Trophoblast cell (in vitro differentiated cells and primary cell): ENCODE data around the gene KLRC4.
A peak's percentile ranks its signal among the peaks of the same experiment; 100 is the strongest.
"Not testable (repeated sequence)": the region's sequence is repeated elsewhere in the genome, so short reads cannot be mapped to it uniquely, and the experiment has no call there.

Experiments used
- DNase-seq, 2 donors: peaks; one replicate each; pipeline ENCODE4 v3.0.0-alpha.2; 2016
- H2AFZ ChIP-seq: 2 replicates; pipeline ENCODE4 v1.6.1; 2013; ENCODE audit warnings: low read length, moderate library complexity, mild to moderate bottlenecking; ENCODE audit not compliant: insufficient read depth, poor library complexity
- H2AK5ac ChIP-seq: 2 replicates; pipeline ENCODE4 v1.6.1; 2013; ENCODE audit warnings: mild to moderate bottlenecking, low read length
- H2BK120ac ChIP-seq: 2 replicates; pipeline ENCODE4 v1.6.1; 2013; ENCODE audit warnings: low read length, mild to moderate bottlenecking, moderate library complexity; ENCODE audit not compliant: insufficient read depth, poor library complexity
- H2BK12ac ChIP-seq: 2 replicates; pipeline ENCODE4 v1.6.1; 2013; ENCODE audit warnings: mild to moderate bottlenecking, low read length, moderate library complexity
- H2BK5ac ChIP-seq: 2 replicates; pipeline ENCODE4 v1.6.1; 2013; ENCODE audit warnings: low read length, low read depth, moderate library complexity, mild to moderate bottlenecking; ENCODE audit not compliant: poor library complexity
- H3K14ac ChIP-seq: 2 replicates; pipeline ENCODE4 v1.6.1; 2013; ENCODE audit warnings: mild to moderate bottlenecking, low read length
- H3K18ac ChIP-seq: 2 replicates; pipeline ENCODE4 v1.6.1; 2013; ENCODE audit warnings: mild to moderate bottlenecking, low read length
- H3K23ac ChIP-seq: 2 replicates; pipeline ENCODE4 v1.6.1; 2013; ENCODE audit warnings: low read length
- H3K27ac ChIP-seq: 2 replicates; pipeline ENCODE4 v1.5.1; 2013; ENCODE audit warnings: low read depth, mild to moderate bottlenecking, inconsistent platforms, low read length, moderate library complexity
- H3K27me3 ChIP-seq: 2 replicates; pipeline ENCODE4 v1.6.1; 2013; ENCODE audit warnings: inconsistent platforms, mild to moderate bottlenecking, low read length, moderate library complexity; ENCODE audit not compliant: insufficient read depth
- H3K36me3 ChIP-seq, 2 experiments: 1 replicate in 1 of 2; 2 replicates in 1 of 2; pipeline ENCODE4 v1.6.1; 2013; ENCODE audit warnings: low read length in 2 of 2, mild to moderate bottlenecking in 2 of 2, moderate library complexity in 1 of 2; ENCODE audit not compliant: insufficient read depth in 2 of 2, control insufficient read depth in 1 of 2
- H3K4ac ChIP-seq: 2 replicates; pipeline ENCODE4 v1.6.1; 2013; ENCODE audit warnings: low read depth, mild to moderate bottlenecking, low read length, moderate library complexity
- H3K4me1 ChIP-seq, 2 experiments: 1 replicate in 1 of 2; 2 replicates in 1 of 2; pipeline ENCODE4 v1.6.1; 2013; ENCODE audit warnings: low read length in 2 of 2, mild to moderate bottlenecking in 2 of 2, moderate library complexity in 1 of 2; ENCODE audit not compliant: insufficient read depth in 2 of 2, control insufficient read depth in 1 of 2
- H3K4me2 ChIP-seq: 2 replicates; pipeline ENCODE4 v1.6.1; 2013; ENCODE audit warnings: inconsistent platforms, mild to moderate bottlenecking, low read length, moderate library complexity
- H3K4me3 ChIP-seq: 2 replicates; pipeline ENCODE4 v1.5.1; 2013; ENCODE audit warnings: mild to moderate bottlenecking, low read depth, low read length, inconsistent platforms
- H3K79me1 ChIP-seq: one replicate; pipeline ENCODE4 v1.6.1; 2013; ENCODE audit warnings: low read length
- H3K79me2 ChIP-seq: 2 replicates; pipeline ENCODE4 v1.6.1; 2013; ENCODE audit warnings: low read length, mild to moderate bottlenecking; ENCODE audit not compliant: control insufficient read depth, insufficient read depth, poor library complexity
- H3K9ac ChIP-seq: 2 replicates; pipeline ENCODE4 v1.6.1; 2013; ENCODE audit warnings: mild to moderate bottlenecking, low read length
- H3K9me3 ChIP-seq: 2 replicates; pipeline ENCODE4 v1.6.1; 2013; ENCODE audit warnings: low read depth, mild to moderate bottlenecking, control low read depth, inconsistent platforms, low read length; ENCODE audit not compliant: insufficient read depth
- H4K12ac ChIP-seq: 2 replicates; pipeline ENCODE4 v1.6.1; 2013; ENCODE audit warnings: low read depth, mild to moderate bottlenecking, low read length, moderate library complexity
- H4K8ac ChIP-seq: 2 replicates; pipeline ENCODE4 v1.6.1; 2013; ENCODE audit warnings: low read depth, mild to moderate bottlenecking, low read length, moderate library complexity
- H4K91ac ChIP-seq: one replicate; pipeline ENCODE4 v1.6.1; 2013; ENCODE audit warnings: low read depth, mild to moderate bottlenecking, low read length, moderate library complexity
- WGBS: extraction: QIAGEN DNeasy Blood & Tissue Kit; methylation state at CpG from one replicate; pipeline ENCODE4 v1.1.7; 2013; ENCODE audit warnings: missing lambda C conversion rate; ENCODE audit not compliant: insufficient read length, insufficient coverage; ENCODE audit errors: extremely low coverage; 5-methylcytosine and 5-hydroxymethylcytosine counted together

The KLRC4 gene

DNA sequence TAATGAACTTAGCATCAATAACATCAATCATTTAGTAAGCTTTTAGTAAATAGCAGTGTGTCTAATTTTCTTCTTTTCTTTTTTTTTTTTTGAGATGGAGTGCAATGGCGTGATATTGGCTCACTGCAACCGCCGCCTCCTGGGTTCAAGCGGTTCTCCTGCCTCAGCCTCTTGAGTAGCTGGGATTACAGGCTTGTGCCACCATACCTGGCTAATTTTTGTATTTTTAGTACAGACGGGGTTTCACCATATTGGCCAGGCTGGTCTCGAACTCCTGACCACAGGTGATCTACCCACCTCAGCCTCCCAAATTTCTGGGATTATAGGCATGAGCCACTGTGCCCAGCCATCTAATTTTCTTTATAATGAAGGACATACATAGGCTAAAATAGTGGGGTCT, 22.1 kb downstream of the KLRC4 start:
- H3K79me2 ChIP-seq, H3K79me1 ChIP-seq, H3K4me1 ChIP-seq, H2BK120ac ChIP-seq, H3K4me3 ChIP-seq, H3K23ac ChIP-seq, DNase-seq, H3K9me3 ChIP-seq, H3K9ac ChIP-seq, H4K12ac ChIP-seq, H2AFZ ChIP-seq, H3K4ac ChIP-seq, H2BK5ac ChIP-seq, H4K91ac ChIP-seq, H3K27ac ChIP-seq, H3K18ac ChIP-seq, H3K4me2 ChIP-seq, H3K14ac ChIP-seq, H3K36me3 ChIP-seq, H4K8ac ChIP-seq, H3K27me3 ChIP-seq, H2BK12ac ChIP-seq, H2AK5ac ChIP-seq: not testable (repeated sequence)
- WGBS, result no CpG with 5 or more reads among the region's 6 CpGs

- no peaks in the 10 kb centered on the region for H3K79me2 ChIP-seq
- no peak overlapping the region for H3K18ac ChIP-seq
- no peak overlapping the region for H2BK12ac ChIP-seq
- H3K79me1 ChIP-seq, result no peaks in the 10 kb centered on the region
- no peak overlapping the region for H4K8ac ChIP-seq
- H3K23ac ChIP-seq, result no peak overlapping the region
- H3K9me3 ChIP-seq, result no peaks in the 10 kb centered on the region
- no peaks in the 10 kb centered on the region for H3K4me1 ChIP-seq
- no peak overlapping the region for H3K4me2 ChIP-seq
- no peaks in the 10 kb centered on the region for H3K36me3 ChIP-seq
- no peak overlapping the region for H3K4ac ChIP-seq
- no peak overlapping the region for H4K91ac ChIP-seq
- H3K27me3 ChIP-seq, result no peaks in the 10 kb centered on the region
- no peak overlapping the region for H2AK5ac ChIP-seq
- no CpG with 5 or more reads among the region's 1 CpG for WGBS
- H2AFZ ChIP-seq, result no peak overlapping the region
- H2BK120ac ChIP-seq, result no peak overlapping the region
- H4K12ac ChIP-seq, result no peak overlapping the region
- H3K4me3 ChIP-seq, result no peak overlapping the region
- no peak overlapping the region for H2BK5ac ChIP-seq
- no peak overlapping the region for H3K14ac ChIP-seq
- DNase-seq, result no peak
- no peak overlapping the region for H3K9ac ChIP-seq
- no peak overlapping the region for H3K27ac ChIP-seq
Measured at GRCh38 chr12:10386857-10387256, 22.7 kb downstream of the KLRC4 start.

- WGBS, result no CpG with 5 or more reads among the region's 2 CpGs
- Histone ChIP-seq H3K36me3 (no peaks in the 10 kb centered on the region), H3K4me2 (no peak overlapping the region), H3K4me1 (no peaks in the 10 kb centered on the region), H2AK5ac (no peak overlapping the region), H3K14ac (no peak overlapping the region), H3K79me2 (no peaks in the 10 kb centered on the region), H2AFZ (no peak overlapping the region), H3K4me3 (no peak overlapping the region), H4K91ac (no peak overlapping the region), H3K4ac (no peak overlapping the region), H3K23ac (no peak overlapping the region), H3K9ac (no peak overlapping the region), H4K12ac (no peak overlapping the region), H2BK12ac (no peak overlapping the region), H3K79me1 (no peaks in the 10 kb centered on the region), H3K9me3 (no peaks in the 10 kb centered on the region), H3K27me3 (no peaks in the 10 kb centered on the region), H2BK120ac (no peak overlapping the region), H3K27ac (no peak overlapping the region), H2BK5ac (no peak overlapping the region), H3K18ac (no peak overlapping the region), H4K8ac (no peak overlapping the region)
- DNase-seq, result peak in 1 of 2 donors; percentile 55
Measured at GRCh38 chr12:10385166-10385613, 24.4 kb downstream of the KLRC4 start.

DNA sequence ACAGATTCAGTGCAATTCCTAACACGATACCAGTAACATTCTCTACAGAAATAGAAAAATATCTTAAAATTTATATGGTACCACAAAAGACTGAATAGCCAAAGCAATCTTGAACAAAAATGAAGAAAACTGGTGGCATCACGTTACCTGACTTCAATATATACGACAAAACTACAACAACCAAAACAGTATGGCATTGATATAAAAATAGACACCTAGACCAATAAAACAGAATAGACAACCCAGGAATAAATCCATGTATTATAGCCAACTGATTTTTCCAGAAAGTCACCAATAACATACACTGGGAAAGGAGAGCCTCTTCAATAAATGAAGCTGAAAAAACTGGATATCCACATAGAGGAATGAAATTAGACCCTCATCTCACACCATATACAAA, 25.4 kb downstream of the KLRC4 start:
- no peak overlapping the region for H2BK5ac ChIP-seq
- H3K79me1 ChIP-seq, result no peaks in the 10 kb centered on the region
- H3K14ac ChIP-seq, result no peak overlapping the region
- H3K4me3 ChIP-seq, result no peak overlapping the region
- H3K9ac ChIP-seq, result no peak overlapping the region
- no peak overlapping the region for H2BK120ac ChIP-seq
- no peaks in the 10 kb centered on the region for H3K27me3 ChIP-seq
- no peak overlapping the region for H2AFZ ChIP-seq
- no peak overlapping the region for H4K8ac ChIP-seq
- H4K12ac ChIP-seq, result no peak overlapping the region
- H4K91ac ChIP-seq, result no peak overlapping the region
- no peak for DNase-seq
- no peak overlapping the region for H3K18ac ChIP-seq
- H3K9me3 ChIP-seq, result no peaks in the 10 kb centered on the region
- H3K36me3 ChIP-seq, result no peaks in the 10 kb centered on the region
- no peak overlapping the region for H2BK12ac ChIP-seq
- no peaks in the 10 kb centered on the region for H3K79me2 ChIP-seq
- WGBS, result no CpG with 5 or more reads among the region's 3 CpGs
- H3K23ac ChIP-seq, result no peak overlapping the region
- no peak overlapping the region for H2AK5ac ChIP-seq
- no peaks in the 10 kb centered on the region for H3K4me1 ChIP-seq
- H3K4me2 ChIP-seq, result no peak overlapping the region
- H3K4ac ChIP-seq, result no peak overlapping the region
- no peak overlapping the region for H3K27ac ChIP-seq
